GM23338 (cell line): ENCODE data around the gene FLNC.

ENCODE experiments used
- CREB1 ChIP-seq: fragments of 250-450 bp; sonication (Bioruptor Pico); IDR thresholded peaks from 2 replicates; pipeline ENCODE4 v1.5.0; 2020; ENCODE audit warnings: low read depth, mild to moderate bottlenecking, moderate library complexity
- EZH2 ChIP-seq: fragments of 200-600 bp; sonication (generic); IDR thresholded peaks from one replicate; pipeline ENCODE4 v1.8.0; 2017; ENCODE audit warnings: antibody characterized with exemption, mild to moderate bottlenecking, low read depth; ENCODE audit not compliant: unreplicated experiment
- EZH2phosphoT487 ChIP-seq: fragments of 200-600 bp; sonication (generic); IDR thresholded peaks from one replicate; pipeline ENCODE4 v1.8.1; 2018; ENCODE audit warnings: antibody characterized with exemption; ENCODE audit not compliant: unreplicated experiment
- NANOG ChIP-seq: IDR thresholded peaks from 2 replicates; pipeline ENCODE4 v1.6.1; 2016; ENCODE audit warnings: antibody characterized with exemption, borderline replicate concordance
- POLR2AphosphoS5 ChIP-seq: IDR thresholded peaks from 2 replicates; pipeline ENCODE4 v1.6.1; 2016; ENCODE audit warnings: antibody characterized with exemption, low read depth
- ZNF114 ChIP-seq: fragments of 250-450 bp; sonication (Bioruptor Pico); IDR thresholded peaks from 2 replicates; pipeline ENCODE4 v1.5.0; 2020; ENCODE audit warnings: mild to moderate bottlenecking, moderate library complexity
- TF ChIP-seq, protein P1 (sequence below), 2 experiments: fragments of 200-600 bp in 1 of 2; sonication (generic) in 1 of 2; conservative IDR thresholded peaks; 2 replicates each; pipeline versions ENCODE4 v1.5.1 to v1.6.1; 2016 to 2017; ENCODE audit warnings: antibody characterized with exemption in 2 of 2, low read depth in 2 of 2, mild to moderate bottlenecking in 2 of 2, moderate library complexity in 1 of 2
- TF ChIP-seq, protein P2 (sequence below): IDR thresholded peaks from one replicate; pipeline ENCODE4 v1.6.1; 2018; ENCODE audit warnings: antibody characterized with exemption; ENCODE audit not compliant: unreplicated experiment

GRCh38 chr7:128795129-128795528 is 35.1 kb upstream of the FLNC start:
- TF ChIP-seq, protein P1, sequence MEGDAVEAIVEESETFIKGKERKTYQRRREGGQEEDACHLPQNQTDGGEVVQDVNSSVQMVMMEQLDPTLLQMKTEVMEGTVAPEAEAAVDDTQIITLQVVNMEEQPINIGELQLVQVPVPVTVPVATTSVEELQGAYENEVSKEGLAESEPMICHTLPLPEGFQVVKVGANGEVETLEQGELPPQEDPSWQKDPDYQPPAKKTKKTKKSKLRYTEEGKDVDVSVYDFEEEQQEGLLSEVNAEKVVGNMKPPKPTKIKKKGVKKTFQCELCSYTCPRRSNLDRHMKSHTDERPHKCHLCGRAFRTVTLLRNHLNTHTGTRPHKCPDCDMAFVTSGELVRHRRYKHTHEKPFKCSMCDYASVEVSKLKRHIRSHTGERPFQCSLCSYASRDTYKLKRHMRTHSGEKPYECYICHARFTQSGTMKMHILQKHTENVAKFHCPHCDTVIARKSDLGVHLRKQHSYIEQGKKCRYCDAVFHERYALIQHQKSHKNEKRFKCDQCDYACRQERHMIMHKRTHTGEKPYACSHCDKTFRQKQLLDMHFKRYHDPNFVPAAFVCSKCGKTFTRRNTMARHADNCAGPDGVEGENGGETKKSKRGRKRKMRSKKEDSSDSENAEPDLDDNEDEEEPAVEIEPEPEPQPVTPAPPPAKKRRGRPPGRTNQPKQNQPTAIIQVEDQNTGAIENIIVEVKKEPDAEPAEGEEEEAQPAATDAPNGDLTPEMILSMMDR (conservative IDR thresholded peaks at IDR 0.05; ENCODE audit: low read depth in 2 of 2): no peak
- TF ChIP-seq EZH2phosphoT487: no peak
- TF ChIP-seq ZNF114 (CRISPR knock-in tag): no peak
- TF ChIP-seq EZH2: no peak
- no peak for TF ChIP-seq POLR2AphosphoS5
- TF ChIP-seq, protein P2, sequence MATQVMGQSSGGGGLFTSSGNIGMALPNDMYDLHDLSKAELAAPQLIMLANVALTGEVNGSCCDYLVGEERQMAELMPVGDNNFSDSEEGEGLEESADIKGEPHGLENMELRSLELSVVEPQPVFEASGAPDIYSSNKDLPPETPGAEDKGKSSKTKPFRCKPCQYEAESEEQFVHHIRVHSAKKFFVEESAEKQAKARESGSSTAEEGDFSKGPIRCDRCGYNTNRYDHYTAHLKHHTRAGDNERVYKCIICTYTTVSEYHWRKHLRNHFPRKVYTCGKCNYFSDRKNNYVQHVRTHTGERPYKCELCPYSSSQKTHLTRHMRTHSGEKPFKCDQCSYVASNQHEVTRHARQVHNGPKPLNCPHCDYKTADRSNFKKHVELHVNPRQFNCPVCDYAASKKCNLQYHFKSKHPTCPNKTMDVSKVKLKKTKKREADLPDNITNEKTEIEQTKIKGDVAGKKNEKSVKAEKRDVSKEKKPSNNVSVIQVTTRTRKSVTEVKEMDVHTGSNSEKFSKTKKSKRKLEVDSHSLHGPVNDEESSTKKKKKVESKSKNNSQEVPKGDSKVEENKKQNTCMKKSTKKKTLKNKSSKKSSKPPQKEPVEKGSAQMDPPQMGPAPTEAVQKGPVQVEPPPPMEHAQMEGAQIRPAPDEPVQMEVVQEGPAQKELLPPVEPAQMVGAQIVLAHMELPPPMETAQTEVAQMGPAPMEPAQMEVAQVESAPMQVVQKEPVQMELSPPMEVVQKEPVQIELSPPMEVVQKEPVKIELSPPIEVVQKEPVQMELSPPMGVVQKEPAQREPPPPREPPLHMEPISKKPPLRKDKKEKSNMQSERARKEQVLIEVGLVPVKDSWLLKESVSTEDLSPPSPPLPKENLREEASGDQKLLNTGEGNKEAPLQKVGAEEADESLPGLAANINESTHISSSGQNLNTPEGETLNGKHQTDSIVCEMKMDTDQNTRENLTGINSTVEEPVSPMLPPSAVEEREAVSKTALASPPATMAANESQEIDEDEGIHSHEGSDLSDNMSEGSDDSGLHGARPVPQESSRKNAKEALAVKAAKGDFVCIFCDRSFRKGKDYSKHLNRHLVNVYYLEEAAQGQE: no peak
- no peak for TF ChIP-seq CREB1 (CRISPR knock-in tag)
- TF ChIP-seq NANOG: no peak
